ENCODE measurements around the gene CCDC137. TPM values are rescaled to one million over a fixed set of nuclear protein-coding genes. Genes with fewer than 3 reads are reported as not detected.
A peak's percentile ranks its signal among the peaks of the same experiment; 100 is the strongest.

Gene CCDC137
- total and polyA plus RNA-seq, 2 experiments from 2014 or later, result 11.7 to 22.8 TPM

- in situ Hi-C loops (cut with MboI), result no loop called here
- H2AFZ ChIP-seq, result peak overlapping the region; percentile 62
- H3K27me3 ChIP-seq (replicated peaks; ENCODE audit: insufficient read depth), result no peaks in the 10 kb centered on the region
- peak overlapping the region; percentile 82 for H3K4me3 ChIP-seq
- H3K27ac ChIP-seq, result peak overlapping the region; percentile 96
- H3K9ac ChIP-seq, result peak overlapping the region; percentile 98
- H3K4me1 ChIP-seq (ENCODE audit: insufficient read depth), result peaks cover 14% of the 10 kb centered on the region; the same call in 1 of the 2 replicates
- no peaks in the 10 kb centered on the region; the same call in 1 of the 2 replicates for H3K36me3 ChIP-seq (ENCODE audit: low read depth)
- no peaks in the 10 kb centered on the region for H4K20me1 ChIP-seq (ENCODE audit: insufficient read depth)
- H3F3A ChIP-seq (ENCODE audit: insufficient read depth), result peaks cover 8% of the 10 kb centered on the region; the same call in 1 of the 2 replicates
- H3K4me2 ChIP-seq (ENCODE audit: unreplicated experiment), result peak overlapping the region; percentile 82
- H3K79me2 ChIP-seq (ENCODE audit: insufficient read depth), result peaks cover 58% of the 10 kb centered on the region
- DNase-seq, result peak; percentile 62
- H3K9me2 ChIP-seq (ENCODE audit: insufficient read depth), result no peaks in the 10 kb centered on the region
- WGBS, 2 experiments (ENCODE audit: low coverage in 1 of 2, low lambda C conversion rate in 2 of 2, missing lambda C conversion rate in 2 of 2), result 20 to 27% methylated on average over 20 to 25 of the region's 27 CpGs
- TF ChIP-seq EZH2 (IDR thresholded peaks at IDR 0.05; ENCODE audit: insufficient read depth, poor library complexity, severe bottlenecking) (no peak), EZH2phosphoT487 (IDR thresholded peaks at IDR 0.05; ENCODE audit: insufficient read depth, low read depth) (no peak)
- no peaks in the 10 kb centered on the region for H3K9me3 ChIP-seq (ENCODE audit: low read depth)
Measured at GRCh38 chr17:81703747-81704654, 37.5 kb downstream of the CCDC137 start.

GRCh38 chr17:81705518-81706231 is 39.1 kb downstream of the CCDC137 start:
- peaks cover 8% of the 10 kb centered on the region; the same call in 1 of the 2 replicates for H3F3A ChIP-seq (ENCODE audit: insufficient read depth)
- no peak overlapping the region for H3K4me3 ChIP-seq
- H4K20me1 ChIP-seq (ENCODE audit: insufficient read depth), result no peaks in the 10 kb centered on the region
- TF ChIP-seq EZH2phosphoT487 (IDR thresholded peaks at IDR 0.05; ENCODE audit: insufficient read depth, low read depth) (no peak), EZH2 (IDR thresholded peaks at IDR 0.05; ENCODE audit: insufficient read depth, poor library complexity, severe bottlenecking) (no peak)
- no peak overlapping the region for H3K27ac ChIP-seq
- H3K9ac ChIP-seq, result no peak overlapping the region
- WGBS, 2 experiments (ENCODE audit: low coverage in 1 of 2, low lambda C conversion rate in 2 of 2, missing lambda C conversion rate in 2 of 2), result 91 to 94% methylated on average over 29 to 30 of the region's 30 CpGs
- no peak overlapping the region for H2AFZ ChIP-seq
- peaks cover 42% of the 10 kb centered on the region for H3K79me2 ChIP-seq (ENCODE audit: insufficient read depth)
- no peak overlapping the region for H3K4me2 ChIP-seq (ENCODE audit: unreplicated experiment)
- no peaks in the 10 kb centered on the region for H3K9me2 ChIP-seq (ENCODE audit: insufficient read depth)
- H3K4me1 ChIP-seq (ENCODE audit: insufficient read depth), result peaks cover 15% of the 10 kb centered on the region
- DNase-seq, result no peak
- in situ Hi-C loops (cut with MboI), result no loop called here
- no peaks in the 10 kb centered on the region for H3K9me3 ChIP-seq (ENCODE audit: low read depth)
- H3K27me3 ChIP-seq (replicated peaks; ENCODE audit: insufficient read depth), result no peaks in the 10 kb centered on the region
- H3K36me3 ChIP-seq (ENCODE audit: low read depth), result no peaks in the 10 kb centered on the region; the same call in 1 of the 2 replicates

DNA sequence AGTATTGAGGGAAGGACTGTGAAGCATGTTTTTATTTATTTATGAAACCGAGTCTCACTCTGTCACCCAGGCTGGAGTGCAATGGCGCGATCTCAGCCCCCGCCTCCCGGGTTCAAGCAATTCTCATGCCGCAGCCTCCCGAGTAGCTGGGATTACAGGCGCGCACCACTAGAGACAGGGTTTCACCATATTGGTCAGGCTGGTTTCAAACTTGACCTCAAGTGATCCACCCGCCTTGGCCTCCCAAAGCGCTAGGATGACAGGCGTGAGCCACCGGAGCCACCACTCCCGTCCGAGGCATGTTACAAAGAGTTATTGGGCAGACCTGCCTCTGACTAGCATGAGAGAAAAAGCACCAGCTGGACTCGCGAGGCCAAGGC is 39.7 kb downstream of the CCDC137 start:
- TF ChIP-seq EZH2 (IDR thresholded peaks at IDR 0.05; ENCODE audit: insufficient read depth, poor library complexity, severe bottlenecking) (no peak), EZH2phosphoT487 (IDR thresholded peaks at IDR 0.05; ENCODE audit: insufficient read depth, low read depth) (no peak)
- in situ Hi-C loops (cut with MboI), result no loop called here
- Histone ChIP-seq H3K4me2 (ENCODE audit: unreplicated experiment) (no peak overlapping the region), H3K9me3 (ENCODE audit: low read depth) (no peaks in the 10 kb centered on the region), H3F3A (ENCODE audit: insufficient read depth) (peaks cover 8% of the 10 kb centered on the region; the same call in 1 of the 2 replicates), H3K9ac (no peak overlapping the region), H3K4me3 (no peak overlapping the region), H3K27ac (no peak overlapping the region), H3K36me3 (ENCODE audit: low read depth) (no peaks in the 10 kb centered on the region; the same call in 1 of the 2 replicates), H4K20me1 (ENCODE audit: insufficient read depth) (no peaks in the 10 kb centered on the region), H3K4me1 (ENCODE audit: insufficient read depth) (peaks cover 21% of the 10 kb centered on the region), H3K9me2 (ENCODE audit: insufficient read depth) (no peaks in the 10 kb centered on the region), H3K79me2 (ENCODE audit: insufficient read depth) (peaks cover 36% of the 10 kb centered on the region), H3K27me3 (replicated peaks; ENCODE audit: insufficient read depth) (no peaks in the 10 kb centered on the region), H2AFZ (no peak overlapping the region)
- DNase-seq, result no peak
- 91 to 92% methylated on average over 17 of the region's 17 CpGs for WGBS, 2 experiments (ENCODE audit: low coverage in 1 of 2, low lambda C conversion rate in 2 of 2, missing lambda C conversion rate in 2 of 2)
